ENCODE data around the gene SLC25A46.
A peak's percentile ranks its signal among the peaks of the same experiment; 100 is the strongest.
"Not testable (repeated sequence)": the region's sequence is repeated elsewhere in the genome, so short reads cannot be mapped to it uniquely, and the experiment has no call there.

SLC25A46 gene

GRCh38 chr5:110757118-110757729 is 18.4 kb downstream of the SLC25A46 start:
- DNase-seq = peak in 1 of 2 donors; percentile 57

- no peak for DNase-seq
Observed at GRCh38 chr5:110760158-110760557, 21.4 kb downstream of the SLC25A46 start.

DNA sequence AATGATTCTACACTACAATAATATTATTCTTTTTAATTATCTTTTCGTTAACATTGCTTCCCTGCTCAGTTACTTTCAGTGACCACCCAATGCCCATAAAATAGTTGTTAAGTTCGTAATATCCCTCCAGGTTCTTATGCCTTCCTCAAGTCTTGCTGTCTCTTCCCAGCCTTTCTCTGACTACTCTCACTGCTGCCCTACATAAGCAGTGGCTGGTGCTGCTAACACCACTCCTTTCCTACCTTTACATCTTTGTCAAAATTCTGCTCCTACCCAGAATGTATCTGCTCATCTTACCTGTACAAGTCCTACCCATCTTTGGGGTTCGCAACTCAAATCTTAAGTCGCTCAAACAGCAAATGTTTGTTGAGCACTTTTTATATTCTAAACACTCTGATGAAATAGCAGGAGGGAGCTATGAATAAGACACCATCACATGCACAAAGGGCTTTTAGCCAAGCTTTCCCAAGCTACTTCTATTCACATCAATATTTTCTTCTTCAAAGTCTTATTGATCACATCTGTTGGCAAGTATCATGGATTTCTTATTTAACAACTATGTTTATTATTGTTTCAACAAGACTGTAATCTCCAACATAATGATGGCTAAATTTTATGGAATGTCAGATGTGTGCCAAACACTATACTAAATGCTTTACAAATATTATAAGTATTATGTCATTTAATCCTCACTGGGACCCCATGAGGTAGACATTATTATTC is 29.5 kb downstream of the SLC25A46 start:
- DNase-seq = no peak

DNA sequence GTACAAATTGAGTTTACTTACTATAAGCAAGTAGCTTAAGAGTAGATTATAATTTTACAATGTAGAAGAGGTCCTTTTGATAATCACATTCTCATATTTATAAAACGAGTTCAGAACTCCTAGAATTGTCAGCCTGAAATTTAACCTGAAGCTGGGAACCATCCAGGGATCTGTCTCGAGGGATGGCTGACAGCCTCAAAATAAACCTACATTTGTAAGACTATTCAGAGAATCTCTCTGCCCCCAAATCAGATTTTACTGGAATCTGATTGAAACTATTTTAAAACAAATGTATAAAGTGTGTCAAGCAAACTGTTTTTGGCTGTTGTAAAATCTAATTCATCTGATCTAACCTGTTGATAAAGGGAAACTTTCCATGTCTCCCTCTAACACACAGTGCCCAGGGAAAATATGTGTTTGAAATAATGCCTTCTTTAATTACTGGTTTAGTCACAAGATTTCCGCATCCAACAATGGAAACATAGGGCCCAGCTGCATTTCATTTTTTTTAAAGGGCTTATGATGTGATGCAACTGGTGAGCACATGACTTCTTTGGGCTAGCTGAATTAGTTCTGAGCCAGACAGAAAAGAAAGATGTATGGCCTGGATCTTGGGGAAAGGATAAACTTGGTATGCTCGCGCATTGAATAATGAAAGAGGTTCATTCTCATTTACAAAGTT is 30.3 kb downstream of the SLC25A46 start:
- no peak for DNase-seq

DNA sequence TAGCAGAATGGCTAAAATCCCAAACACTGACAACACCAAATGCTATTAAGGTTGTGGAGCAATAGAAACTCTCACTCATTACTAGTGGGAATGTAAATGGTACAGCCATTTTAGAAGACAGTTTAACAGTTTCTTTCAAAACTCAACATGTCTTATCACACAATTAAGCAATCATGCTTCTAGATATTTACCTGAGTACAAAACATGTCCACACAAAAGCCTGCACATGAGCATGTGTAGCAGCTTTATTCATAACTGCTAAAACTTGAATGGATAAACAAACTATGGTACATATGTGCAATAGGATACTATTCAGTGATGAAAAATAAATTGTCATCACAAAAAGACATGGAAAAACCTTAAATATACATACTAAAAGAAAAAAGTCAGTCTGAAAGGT is 31.5 kb downstream of the SLC25A46 start:
- no peak for DNase-seq

DNA sequence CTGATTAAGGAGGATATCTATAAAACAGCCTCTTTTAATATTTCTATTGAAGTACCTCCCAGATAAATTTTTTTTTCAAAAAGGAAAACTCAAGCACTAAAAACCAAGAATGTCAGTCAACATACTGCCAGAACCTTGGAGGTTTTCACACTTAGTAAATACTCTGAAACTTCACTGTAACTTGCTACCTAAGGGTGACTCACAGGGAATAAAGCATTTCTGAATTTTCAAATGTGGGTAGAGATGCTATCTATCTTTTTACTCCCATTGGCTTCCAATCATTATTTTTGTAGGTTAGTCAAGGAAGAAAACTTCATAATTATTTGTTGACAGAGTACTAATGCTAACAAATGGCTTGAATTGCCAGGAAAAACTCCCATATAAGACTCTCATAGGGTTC is 46.1 kb downstream of the SLC25A46 start:
- DNase-seq = no peak

DNA sequence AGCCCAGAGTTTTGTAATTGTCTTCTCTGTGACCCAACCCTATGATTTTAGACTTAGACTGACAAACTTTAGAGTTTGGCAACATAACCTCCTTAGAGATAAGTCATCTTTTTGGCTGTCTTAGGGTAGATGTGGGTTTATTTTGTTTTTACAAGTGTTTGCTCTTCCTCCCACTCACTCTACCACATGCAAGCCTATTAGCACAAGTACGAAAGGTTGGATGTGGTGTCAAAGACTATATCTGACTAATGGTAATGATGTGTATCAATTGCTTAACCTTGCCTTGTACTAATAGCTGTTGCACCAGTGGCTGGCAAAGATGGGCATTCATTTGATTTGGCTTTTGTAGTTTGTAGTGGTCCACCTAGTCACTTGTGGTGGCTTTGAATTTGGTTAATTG is 46.5 kb downstream of the SLC25A46 start:
- DNase-seq = no peak

GRCh38 chr5:110788006-110788405 is 49.2 kb downstream of the SLC25A46 start:
- not testable (repeated sequence) for DNase-seq

GRCh38 chr5:110790673-110791072 is 51.9 kb downstream of the SLC25A46 start:
- DNase-seq = no peak

DNA sequence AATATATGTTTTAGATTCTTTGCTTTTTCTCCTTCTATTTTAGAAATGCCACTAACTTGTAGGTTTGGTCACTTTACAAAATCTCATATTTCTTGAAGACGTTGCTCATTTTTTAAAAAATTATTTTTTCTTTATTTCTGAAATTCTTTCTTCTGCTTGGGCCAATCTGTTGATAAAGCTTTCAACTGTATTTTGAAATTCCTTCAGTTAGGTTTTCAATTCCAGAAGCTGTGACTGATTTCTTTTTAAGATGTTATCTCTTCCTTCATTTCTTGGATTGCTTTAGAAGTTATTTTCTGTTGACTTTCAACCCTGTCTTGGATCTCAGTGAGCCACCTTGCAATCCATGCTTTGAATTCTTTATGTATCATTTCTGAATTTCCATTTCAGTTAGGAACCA is 64.2 kb downstream of the SLC25A46 start:
- DNase-seq = no peak

GRCh38 chr5:110803467-110804326 is 64.9 kb downstream of the SLC25A46 start:
- no peak for DNase-seq

DNA sequence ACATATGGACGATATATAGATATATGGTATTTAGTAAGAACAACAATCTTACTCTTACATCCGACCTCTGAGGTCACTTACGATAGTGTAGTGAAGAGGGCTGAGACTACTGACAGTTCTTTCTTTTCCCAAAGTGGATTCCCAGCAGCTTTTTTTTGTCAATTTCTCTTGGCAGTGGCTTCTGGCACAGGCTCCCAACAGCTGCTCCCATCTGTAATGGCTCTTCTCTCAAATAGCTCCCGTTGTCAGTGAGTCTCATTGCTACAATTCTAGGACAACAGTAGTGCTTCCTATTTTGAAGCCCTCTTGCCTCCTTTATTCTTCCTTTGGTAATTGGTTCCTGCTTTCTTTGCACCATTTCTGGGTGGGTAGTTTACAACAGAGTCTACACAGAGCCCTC is 68.4 kb downstream of the SLC25A46 start:
- DNase-seq = no peak

DNA sequence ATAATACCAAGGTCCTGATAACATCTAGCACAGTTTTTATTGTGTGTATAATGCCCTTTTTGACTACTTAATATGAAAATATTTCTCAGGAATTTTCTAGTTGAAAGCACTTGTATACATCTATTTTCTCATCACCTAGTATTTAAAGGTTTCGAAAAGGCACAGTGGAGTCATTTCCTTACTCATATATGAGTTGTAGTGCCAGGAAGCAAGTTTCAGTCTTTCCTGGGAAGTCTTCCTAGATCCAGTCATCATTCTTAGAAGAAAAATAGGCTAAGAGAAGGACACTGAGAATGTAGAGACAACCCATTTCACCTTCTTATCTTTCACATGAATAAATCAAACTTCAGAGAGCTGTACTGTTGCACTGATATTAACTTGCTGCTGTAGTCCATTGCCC is 70.2 kb downstream of the SLC25A46 start:
- DNase-seq = no peak

All from CD4-positive, alpha-beta T cell treated with Interleukin-4 for 1 hour (primary cell).